Stimulated activated CD8-positive, alpha-beta memory T cell treated with anti-CD3 and anti-CD28 coated beads, Interleukin-7, amount 100 ng/mL, for 48 hours (primary cell): Measurements from ENCODE around the gene PPP2R5B.

Source experiments
- DNase-seq, 2 donors: peaks; one replicate each; pipeline ENCODE4 v3.0.0-alpha.2; 2020; ENCODE audit warnings: low read depth in 1 of 2; ENCODE audit errors: extremely low read depth in 1 of 2

PPP2R5B gene

DNA sequence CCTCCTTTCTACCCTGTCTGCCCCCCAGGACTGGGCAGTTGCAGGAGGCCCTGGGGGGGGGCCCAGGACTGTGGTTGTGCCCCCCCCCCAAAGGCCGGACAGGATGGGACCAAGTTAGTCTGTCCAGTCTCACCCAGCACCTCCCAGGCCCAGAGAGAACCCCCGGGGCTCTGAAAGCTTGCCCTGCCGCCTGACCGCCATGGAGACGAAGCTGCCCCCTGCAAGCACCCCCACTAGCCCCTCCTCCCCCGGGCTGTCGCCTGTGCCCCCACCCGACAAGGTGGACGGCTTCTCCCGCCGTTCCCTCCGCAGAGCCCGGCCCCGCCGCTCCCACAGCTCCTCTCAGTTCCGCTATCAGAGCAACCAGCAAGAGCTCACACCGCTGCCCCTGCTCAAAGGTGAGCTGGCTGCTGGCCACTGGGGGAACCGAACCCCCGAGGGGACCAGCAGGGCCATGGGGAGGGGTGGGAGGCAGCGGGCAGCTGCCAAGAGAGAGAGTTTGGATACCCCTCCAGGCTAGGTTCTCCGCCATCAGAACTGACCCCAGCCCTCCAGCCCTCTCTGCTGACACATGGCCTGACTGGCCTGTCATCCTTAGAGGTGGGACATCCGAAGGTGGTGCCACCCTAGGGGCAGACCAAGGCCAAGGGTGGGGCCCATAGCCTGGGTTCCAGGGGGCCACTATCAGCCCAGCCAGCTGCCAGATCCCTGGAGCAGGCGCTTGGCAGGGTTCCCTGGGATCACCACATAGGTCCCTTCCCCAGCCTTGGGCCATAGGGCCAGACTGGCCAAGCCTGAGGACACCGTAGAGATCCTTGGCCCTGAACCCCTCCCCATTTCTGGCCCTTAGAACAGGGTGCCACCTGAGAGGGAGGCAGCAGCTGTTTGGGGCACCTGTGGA lies 1.3 kb downstream of the PPP2R5B start:
- no peak for DNase-seq

- no peak for DNase-seq
Observed at GRCh38 chr11:64926689-64927088, 2.2 kb downstream of the PPP2R5B start.

DNA sequence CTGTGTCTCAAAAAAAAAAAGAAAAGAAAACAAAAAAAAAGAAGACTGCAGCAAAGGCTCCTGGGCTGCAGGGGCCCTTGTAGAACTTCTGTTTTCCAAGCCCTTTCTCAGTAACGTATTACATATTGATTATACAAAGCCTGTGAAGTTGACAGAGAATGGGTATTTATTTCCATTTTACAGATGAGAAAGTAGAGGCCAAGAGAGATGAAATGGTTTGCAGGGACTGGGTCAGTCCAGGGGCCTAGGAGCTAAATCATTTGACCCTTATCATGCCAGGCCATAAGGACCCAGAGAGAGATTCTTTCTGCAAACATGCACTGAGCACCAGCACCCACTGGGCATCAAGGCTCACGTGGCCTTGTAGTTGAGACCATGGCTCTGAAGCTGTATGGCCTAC lies 4.5 kb downstream of the PPP2R5B start:
- no peak for DNase-seq

DNA sequence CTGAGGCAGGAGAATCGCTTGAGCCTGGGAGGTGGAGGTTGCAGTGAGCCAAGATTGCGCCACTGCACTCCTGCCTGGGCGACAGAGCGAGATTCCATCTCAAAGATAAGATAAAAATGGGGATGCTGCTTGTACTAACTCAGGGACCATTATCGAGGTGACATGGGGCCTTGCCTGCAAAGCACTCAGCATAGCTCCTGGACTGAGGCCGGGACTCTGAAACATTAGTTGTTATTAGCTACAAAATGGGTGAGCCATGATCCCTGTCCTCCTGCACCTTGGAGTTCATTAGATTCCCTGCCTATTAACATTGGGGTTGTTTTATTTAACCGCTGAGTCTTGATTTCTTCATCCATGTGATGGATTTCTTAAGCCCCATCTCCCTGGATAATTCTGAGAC lies 5.1 kb downstream of the PPP2R5B start:
- DNase-seq = no peak

GRCh38 chr11:64930340-64930739 lies 5.9 kb downstream of the PPP2R5B start:
- DNase-seq = no peak

DNA sequence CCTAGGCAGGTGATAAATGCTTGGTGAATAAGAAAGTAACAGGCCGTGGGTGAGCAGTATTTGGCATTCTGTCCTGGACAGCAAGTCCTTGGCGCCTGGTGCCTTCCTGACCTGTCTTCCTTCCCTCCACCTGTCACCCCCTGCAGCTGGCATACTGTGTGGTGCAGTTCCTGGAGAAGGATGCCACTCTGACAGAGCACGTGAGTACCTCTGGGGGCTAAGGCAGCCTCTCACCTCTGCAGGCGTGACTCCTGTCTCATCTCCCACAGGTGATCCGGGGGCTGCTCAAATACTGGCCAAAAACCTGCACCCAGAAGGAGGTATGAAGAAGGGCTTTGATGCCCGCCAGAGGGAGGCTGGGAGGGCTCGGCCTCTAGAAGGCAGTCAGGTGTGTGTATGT lies 6.8 kb downstream of the PPP2R5B start:
- no peak for DNase-seq

GRCh38 chr11:64932324-64932723 lies 7.8 kb downstream of the PPP2R5B start:
- DNase-seq = no peak

GRCh38 chr11:64933213-64933934 lies 8.9 kb downstream of the PPP2R5B start:
- DNase-seq = no peak

DNA sequence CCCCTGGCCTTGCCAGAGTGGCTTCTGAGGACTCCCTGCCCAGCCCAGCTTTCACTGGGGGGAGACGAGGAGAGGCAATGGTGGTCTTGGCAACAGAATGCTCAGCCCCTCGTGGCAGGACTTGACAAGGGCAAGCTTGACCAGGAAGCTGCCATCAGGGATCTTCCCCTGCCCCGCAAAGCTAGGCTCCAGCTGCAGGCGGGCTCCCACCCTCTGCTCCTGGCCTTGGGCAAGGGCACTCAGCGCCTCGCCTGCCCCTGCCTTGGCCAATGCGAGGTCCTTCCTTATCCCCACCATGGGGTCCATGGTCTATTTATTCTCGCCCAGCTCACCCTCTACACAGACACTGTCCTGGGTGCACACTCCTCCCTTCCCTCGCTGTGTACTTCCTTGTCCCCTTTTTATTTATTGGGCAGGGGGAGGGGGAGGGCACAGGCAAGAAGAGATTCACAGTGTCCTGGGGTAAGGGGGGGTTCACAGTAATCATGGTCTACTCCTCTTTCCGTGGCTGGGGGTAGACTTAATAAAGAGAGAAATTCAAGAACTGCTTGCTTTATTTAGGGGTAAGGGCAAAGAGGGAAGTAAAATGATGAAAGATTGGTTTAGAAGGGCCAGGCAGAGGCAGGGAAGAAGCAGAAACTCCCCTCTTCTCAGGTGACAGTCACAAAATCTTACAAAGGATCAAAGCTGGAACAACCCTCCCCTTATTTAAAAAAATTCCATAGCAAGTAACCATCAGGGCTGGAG lies 9.6 kb downstream of the PPP2R5B start:
- DNase-seq = no peak

DNA sequence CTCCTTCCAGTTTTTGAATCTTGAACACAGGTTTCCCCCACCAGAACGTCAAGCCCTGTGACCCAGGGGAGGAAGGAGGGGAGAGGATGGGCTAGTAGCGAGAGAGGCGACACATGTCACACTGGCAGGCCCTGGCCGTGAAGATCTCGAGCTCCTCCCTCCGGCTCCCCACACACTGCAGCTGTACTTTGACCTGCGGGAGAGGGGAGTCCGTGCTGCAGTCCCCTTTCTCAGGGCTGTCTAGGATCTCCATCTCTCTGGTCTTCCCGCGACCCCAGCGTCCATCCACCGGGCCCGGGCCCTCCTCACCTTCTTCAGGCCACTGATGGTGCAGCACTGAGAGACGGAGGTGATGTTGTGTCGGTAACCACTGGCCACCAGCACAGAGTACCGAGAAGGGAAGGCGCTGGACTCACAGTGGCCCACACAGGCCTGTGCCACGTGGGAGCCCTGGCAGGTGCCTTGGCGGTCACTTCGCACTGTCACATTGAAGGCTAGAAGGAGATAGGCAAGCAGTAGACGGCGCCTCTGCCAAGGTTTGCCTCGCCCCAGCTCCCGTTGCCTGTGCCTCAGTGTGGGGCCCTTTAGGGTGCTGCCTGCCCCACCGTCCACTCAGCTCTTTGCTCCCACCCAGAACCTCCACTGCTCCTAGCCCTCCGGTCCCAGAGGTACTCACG lies 10.3 kb downstream of the PPP2R5B start:
- no peak for DNase-seq

- no peak for DNase-seq
Observed at GRCh38 chr11:64935359-64936081, 11.0 kb downstream of the PPP2R5B start, which contains the start of gene GPHA2. Gene GPHA2 (minus strand): TSS chr11:64935893. CDS start chr11:64935460, 433 bp downstream.

- DNase-seq = no peak
Observed at GRCh38 chr11:64936539-64936938, 12.1 kb downstream of the PPP2R5B start.

DNA sequence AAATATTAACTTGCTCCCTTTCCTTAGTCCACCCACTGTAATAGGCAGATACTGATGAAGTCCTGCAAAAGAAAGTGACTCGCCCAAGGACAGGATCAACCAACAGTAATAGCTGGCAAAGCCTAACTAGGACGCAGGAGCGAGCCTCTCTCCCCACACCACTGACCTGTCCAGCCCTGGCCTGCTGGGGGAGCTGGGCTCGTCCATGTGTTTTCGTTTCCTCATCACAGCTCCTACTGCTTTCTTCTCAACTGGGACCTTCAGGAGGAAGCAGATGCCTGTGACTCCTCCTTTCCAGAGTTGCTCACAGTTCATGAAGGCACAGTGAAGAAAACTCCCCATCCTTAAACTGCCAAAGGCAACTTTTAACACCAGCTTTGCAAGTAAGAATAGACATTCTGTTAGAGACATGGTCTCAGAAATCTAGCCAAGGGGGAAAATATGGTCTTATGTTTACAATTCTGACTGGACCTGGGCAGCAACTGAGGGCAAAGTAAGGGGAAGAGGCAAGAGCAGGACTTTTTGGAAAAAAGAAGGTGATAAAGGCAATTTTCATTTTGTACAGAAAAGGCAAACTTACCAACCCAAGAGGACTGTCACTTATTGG lies 22.8 kb downstream of the PPP2R5B start:
- no peak for DNase-seq

GRCh38 chr11:64951529-64951928 lies 27.0 kb downstream of the PPP2R5B start:
- DNase-seq = no peak

DNA sequence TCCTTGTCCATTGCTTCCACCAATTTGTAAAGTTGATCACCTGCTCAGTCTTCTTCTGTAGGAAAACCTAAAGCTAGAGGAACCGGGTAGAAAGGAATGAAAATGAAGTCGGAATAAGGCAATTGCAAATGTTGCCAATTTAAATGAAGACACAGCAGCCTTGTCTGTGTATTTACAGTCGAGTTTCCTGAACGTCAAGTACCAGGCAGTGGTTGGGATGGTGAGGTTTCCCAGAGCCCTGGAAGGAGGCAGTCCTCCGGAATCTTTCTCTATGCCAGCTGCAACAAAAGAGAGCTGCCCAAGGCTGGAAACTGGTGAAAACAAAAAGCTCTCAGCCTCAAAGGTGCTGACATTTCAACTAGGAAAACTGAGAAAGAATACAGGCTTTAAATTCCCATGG lies 29.7 kb downstream of the PPP2R5B start:
- DNase-seq = no peak

DNA sequence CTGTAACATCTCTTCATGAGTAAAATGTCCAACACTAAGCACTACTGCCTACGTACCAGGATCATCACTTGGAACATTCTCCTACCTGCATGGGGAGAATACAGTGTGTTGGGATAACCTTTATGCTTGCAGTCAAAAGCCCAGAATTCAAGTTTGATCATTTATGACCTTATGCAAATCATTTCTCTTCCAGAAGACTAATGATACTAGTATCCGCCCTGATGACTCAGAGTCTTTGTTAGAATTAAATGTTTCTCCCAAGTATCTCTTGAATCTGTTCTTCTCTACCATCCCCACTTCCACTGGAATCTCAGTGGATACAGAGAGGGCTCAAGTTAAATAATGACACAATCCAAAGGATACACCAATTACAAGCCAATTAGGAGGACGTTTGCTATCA lies 35.0 kb downstream of the PPP2R5B start:
- DNase-seq = no peak

DNA sequence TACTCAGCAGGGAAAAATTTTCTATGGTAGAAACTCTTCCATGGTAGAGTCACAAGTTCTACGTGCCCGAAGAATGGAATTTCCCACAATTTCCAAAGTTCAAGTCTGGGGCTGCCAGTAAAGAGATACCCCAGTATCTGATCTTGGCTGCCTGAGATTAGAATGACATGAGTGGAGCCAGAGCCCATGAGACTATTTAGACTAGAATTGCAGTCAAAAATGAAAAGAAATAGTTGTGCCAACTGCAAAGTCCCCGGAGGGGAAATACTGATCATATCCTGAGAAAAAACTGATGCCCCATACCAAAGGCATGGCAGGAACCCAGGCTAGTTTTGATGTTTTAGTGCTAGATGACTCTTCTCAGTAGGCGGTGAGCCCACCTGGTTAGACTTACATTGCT lies 36.2 kb downstream of the PPP2R5B start:
- no peak for DNase-seq

DNA sequence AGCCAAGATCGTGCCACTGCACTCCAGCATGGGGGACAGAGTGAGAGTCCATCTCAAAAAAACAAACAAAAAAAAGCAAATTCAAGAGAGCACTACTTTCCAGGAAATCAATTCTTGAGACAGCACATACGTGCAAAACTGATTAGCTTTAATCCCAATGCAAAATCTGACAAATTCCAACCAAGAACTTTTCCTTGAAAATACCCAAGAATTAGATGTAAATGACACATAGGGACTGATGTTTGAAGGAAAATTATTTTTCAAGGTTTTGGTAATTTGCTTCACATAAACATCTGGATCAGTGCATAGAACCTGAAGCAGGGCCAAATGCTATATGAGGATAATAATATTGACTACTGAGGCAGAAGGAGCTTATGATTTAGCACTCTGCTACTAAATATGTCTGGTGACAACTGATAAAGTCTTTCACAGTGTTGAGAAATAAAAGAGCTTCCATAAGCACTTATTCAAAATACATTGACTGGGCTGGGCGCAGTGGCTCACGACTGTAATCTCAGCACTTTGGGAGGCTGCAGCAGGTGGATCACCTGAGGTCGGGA lies 38.7 kb downstream of the PPP2R5B start:
- no peak for DNase-seq

DNA sequence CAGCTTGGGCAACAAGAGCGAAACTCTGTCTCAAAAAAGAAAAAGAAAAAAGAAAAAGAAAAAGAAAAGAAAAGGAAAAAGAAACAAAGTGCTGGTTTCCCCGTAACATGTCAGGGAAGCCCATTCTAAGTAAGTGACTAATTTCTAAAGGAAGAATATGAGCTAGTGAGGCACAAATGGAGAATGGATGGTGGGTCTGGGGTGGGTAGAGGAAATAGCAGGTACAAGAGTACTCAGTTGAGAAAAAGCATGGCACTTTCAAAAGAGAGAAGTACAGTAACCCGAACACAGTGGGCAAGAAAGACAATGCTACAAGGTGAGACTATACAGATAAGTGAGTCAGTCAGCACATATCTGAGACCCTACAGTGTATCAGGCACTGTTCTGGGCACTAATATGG lies 42.9 kb downstream of the PPP2R5B start:
- DNase-seq = no peak
